Measurements from ENCODE around the gene ZSWIM3. TPM values are rescaled to one million over a fixed set of nuclear protein-coding genes. Genes with fewer than 3 reads are reported as not detected.

Gene ZSWIM3
- total and polyA plus RNA-seq, 4 donors, result 0.56 to 4.2 (median 2.3) TPM

GRCh38 chr20:45827030-45827652 lies 30.3 kb upstream of the ZSWIM3 start, which contains the start of gene TNNC2:
Gene TNNC2 (minus strand): TSS chr20:45827312. CDS start chr20:45827248, 64 bp downstream.
- H3K27ac ChIP-seq (ENCODE audit: low read depth in 1 of 2, low read length in 2 of 2), result no peak within 1 kb of the TSS
- H3K9me3 ChIP-seq (ENCODE audit: control insufficient read depth in 4 of 4, low read length in 3 of 4), result no peaks in the 10 kb centered on the region
- peaks cover 0 to 8% (median 1%) of the 10 kb centered on the region in 4 donors for H3K27me3 ChIP-seq (ENCODE audit: control insufficient read depth in 4 of 4, insufficient read depth in 4 of 4, low read length in 3 of 4)
- no peak within 1 kb of the TSS for H3K9ac ChIP-seq (ENCODE audit: low read depth in 1 of 2, low read length in 2 of 2)
- WGBS, result 90% methylated on average over 8 of the region's 8 CpGs
- no peak within 1 kb of the TSS for H3K4me3 ChIP-seq (ENCODE audit: low read depth in 1 of 3, low read length in 3 of 3)
- no peak for DNase-seq (ENCODE audit: low spot score)
- peaks cover 0 to 7% (median 1%) of the 10 kb centered on the region in 4 donors for H3K4me1 ChIP-seq (ENCODE audit: control insufficient read depth in 4 of 4, insufficient read depth in 4 of 4, low read length in 3 of 4)
- H3K36me3 ChIP-seq (ENCODE audit: control insufficient read depth in 4 of 4, insufficient read depth in 3 of 4, low read depth in 1 of 4, low read length in 3 of 4), result no peaks in the 10 kb centered on the region
- TF ChIP-seq RXRA (IDR thresholded peaks at IDR 0.05), result no peak
- TF ChIP-seq MAX (IDR thresholded peaks at IDR 0.05), result no peak
- no peak for TF ChIP-seq CTCF (IDR thresholded peaks at IDR 0.05; ENCODE audit: low read depth, low read length, missing input control)

GRCh38 chr20:45827712-45828111 lies 29.7 kb upstream of the ZSWIM3 start:
- no peak for DNase-seq (ENCODE audit: low spot score)
- Histone ChIP-seq H3K9ac (ENCODE audit: low read depth in 1 of 2, low read length in 2 of 2) (no peak overlapping the region), H3K9me3 (ENCODE audit: control insufficient read depth in 4 of 4, low read length in 3 of 4) (no peaks in the 10 kb centered on the region), H3K4me3 (ENCODE audit: low read depth in 1 of 3, low read length in 3 of 3) (no peak overlapping the region), H3K27me3 (ENCODE audit: control insufficient read depth in 4 of 4, insufficient read depth in 4 of 4, low read length in 3 of 4) (peaks cover 0 to 4% (median 1%) of the 10 kb centered on the region in 4 donors), H3K27ac (ENCODE audit: low read depth in 1 of 2, low read length in 2 of 2) (no peak overlapping the region), H3K36me3 (ENCODE audit: control insufficient read depth in 4 of 4, insufficient read depth in 3 of 4, low read depth in 1 of 4, low read length in 3 of 4) (no peaks in the 10 kb centered on the region), H3K4me1 (ENCODE audit: control insufficient read depth in 4 of 4, insufficient read depth in 4 of 4, low read length in 3 of 4) (peaks cover 0 to 7% (median 1%) of the 10 kb centered on the region in 4 donors)
- no peak for TF ChIP-seq JUND (IDR thresholded peaks at IDR 0.05)
- TF ChIP-seq ZBTB33 (IDR thresholded peaks at IDR 0.05), result no peak
- no peak for TF ChIP-seq YY1 (IDR thresholded peaks at IDR 0.05)
- TF ChIP-seq ATF3 (IDR thresholded peaks at IDR 0.05), result no peak
- 83% methylated on average over 6 of the region's 6 CpGs for WGBS

- no peaks in the 10 kb centered on the region for H3K27me3 ChIP-seq (ENCODE audit: control insufficient read depth in 4 of 4, insufficient read depth in 4 of 4, low read length in 3 of 4)
- no peak overlapping the region for H3K9ac ChIP-seq (ENCODE audit: low read depth in 1 of 2, low read length in 2 of 2)
- no peak overlapping the region for H3K27ac ChIP-seq (ENCODE audit: low read depth in 1 of 2, low read length in 2 of 2)
- H3K36me3 ChIP-seq (ENCODE audit: control insufficient read depth in 4 of 4, insufficient read depth in 3 of 4, low read depth in 1 of 4, low read length in 3 of 4), result no peaks in the 10 kb centered on the region
- H3K4me1 ChIP-seq (ENCODE audit: control insufficient read depth in 4 of 4, insufficient read depth in 4 of 4, low read length in 3 of 4), result peaks cover 2 to 9% (median 5%) of the 10 kb centered on the region in 4 donors
- no peak overlapping the region for H3K4me3 ChIP-seq (ENCODE audit: low read depth in 1 of 3, low read length in 3 of 3)
- DNase-seq (ENCODE audit: low spot score), result no peak
- TF ChIP-seq ZBTB33 (IDR thresholded peaks at IDR 0.05) (no peak), CTCF (IDR thresholded peaks at IDR 0.05; ENCODE audit: low read depth, low read length, missing input control) (no peak), GABPA (IDR thresholded peaks at IDR 0.05 in 1 of 2, conservative IDR thresholded peaks at IDR 0.05 in 1 of 2) (no peak), FOXA2 (IDR thresholded peaks at IDR 0.05) (no peak), TAF1 (conservative IDR thresholded peaks at IDR 0.05) (no peak), RAD21 (IDR thresholded peaks at IDR 0.05) (no peak)
- H3K9me3 ChIP-seq (ENCODE audit: control insufficient read depth in 4 of 4, low read length in 3 of 4), result no peaks in the 10 kb centered on the region
- 81% methylated on average over 2 of the region's 2 CpGs for WGBS
These were observed 28.8 kb upstream of the ZSWIM3 start for GRCh38 chr20:45828589-45828988.

All from liver (tissue), 9 donors.